ENCODE results near the gene HTRA2. TPM values are rescaled to one million over a fixed set of nuclear protein-coding genes. Genes with fewer than 3 reads are reported as not detected.

HTRA2 gene
- total RNA-seq, 1 donor from 2014 or later, result 53.1 TPM

DNA sequence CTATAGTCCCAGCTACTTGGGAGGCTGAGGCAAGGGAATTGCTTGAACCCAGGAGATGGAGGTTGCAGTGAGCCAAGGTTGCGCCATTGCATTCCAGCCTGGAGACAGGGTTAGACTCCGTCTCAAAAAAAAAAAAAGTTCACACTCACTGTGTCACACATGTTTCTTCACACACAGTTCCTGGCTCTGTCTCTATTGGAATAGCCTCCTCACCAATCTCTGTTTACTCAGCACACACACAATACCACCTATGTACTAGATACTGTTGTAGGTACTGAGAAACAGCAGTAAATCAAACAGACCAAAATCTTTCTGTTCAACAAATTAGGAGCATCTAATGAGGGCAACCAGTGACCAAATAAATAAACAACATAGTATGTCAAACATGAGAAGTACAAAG is 43.6 kb upstream of the HTRA2 start:
- TF ChIP-seq, protein P1, sequence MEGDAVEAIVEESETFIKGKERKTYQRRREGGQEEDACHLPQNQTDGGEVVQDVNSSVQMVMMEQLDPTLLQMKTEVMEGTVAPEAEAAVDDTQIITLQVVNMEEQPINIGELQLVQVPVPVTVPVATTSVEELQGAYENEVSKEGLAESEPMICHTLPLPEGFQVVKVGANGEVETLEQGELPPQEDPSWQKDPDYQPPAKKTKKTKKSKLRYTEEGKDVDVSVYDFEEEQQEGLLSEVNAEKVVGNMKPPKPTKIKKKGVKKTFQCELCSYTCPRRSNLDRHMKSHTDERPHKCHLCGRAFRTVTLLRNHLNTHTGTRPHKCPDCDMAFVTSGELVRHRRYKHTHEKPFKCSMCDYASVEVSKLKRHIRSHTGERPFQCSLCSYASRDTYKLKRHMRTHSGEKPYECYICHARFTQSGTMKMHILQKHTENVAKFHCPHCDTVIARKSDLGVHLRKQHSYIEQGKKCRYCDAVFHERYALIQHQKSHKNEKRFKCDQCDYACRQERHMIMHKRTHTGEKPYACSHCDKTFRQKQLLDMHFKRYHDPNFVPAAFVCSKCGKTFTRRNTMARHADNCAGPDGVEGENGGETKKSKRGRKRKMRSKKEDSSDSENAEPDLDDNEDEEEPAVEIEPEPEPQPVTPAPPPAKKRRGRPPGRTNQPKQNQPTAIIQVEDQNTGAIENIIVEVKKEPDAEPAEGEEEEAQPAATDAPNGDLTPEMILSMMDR (IDR thresholded peaks at IDR 0.05), result no peak
- ChIA-PET POLR2A (no interaction called here), CTCF (no interaction called here)
- H3K4me3 Mint-ChIP-seq, result no peak overlapping the region
- ATAC-seq (ENCODE audit: low read depth) (no peak), DNase-seq (no peak)
- H3K27ac Mint-ChIP-seq, result no peak overlapping the region
- intact Hi-C loops (cut with micrococcal nuclease), result no loop called here
- H3K36me3 Mint-ChIP-seq (ENCODE audit: low read depth), result peaks cover 49% of the 10 kb centered on the region
- no peaks in the 10 kb centered on the region for H3K27me3 Mint-ChIP-seq
- no peaks in the 10 kb centered on the region for H3K9me3 Mint-ChIP-seq
- H3K4me1 Mint-ChIP-seq, result peaks cover 24% of the 10 kb centered on the region

DNA sequence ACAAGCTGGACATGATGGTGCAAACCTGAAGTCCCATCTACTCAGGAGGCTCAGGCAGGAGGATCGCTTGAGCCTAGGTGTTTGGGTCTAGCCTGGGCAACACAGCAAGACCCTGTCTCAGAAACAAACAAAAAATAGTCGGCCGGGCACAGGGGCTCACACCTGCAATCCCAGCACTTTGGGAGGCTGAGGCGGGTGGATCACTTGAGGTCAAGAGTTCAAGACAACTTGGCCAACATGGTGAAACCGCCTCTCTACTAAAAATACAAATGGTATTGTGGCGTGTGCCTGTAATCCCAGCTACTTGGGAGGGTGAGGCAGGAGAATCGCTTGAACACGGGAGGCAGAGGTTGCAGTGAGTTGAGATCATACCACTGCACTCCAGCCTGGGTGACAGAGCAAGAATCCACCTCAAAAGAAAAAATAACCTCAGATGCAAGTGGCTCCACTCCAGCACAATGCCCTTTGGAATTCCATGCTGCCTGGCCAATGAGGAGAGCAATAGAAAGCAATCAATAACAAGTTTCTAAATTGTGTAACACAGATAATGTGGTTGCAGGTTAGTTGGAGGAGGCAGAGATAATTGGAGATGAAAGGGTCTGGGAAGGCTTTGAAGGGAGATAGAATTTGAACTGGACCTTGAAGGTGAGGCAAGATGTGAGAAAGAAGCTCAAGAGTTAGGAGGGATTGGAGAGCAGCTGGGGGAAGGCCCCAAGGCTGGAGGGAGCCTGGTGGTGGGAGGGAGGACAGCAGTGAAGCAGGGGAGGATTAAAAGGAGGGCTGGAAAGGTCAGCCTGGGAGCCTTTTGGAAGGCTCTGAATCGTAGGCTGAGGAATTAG is 40.9 kb upstream of the HTRA2 start:
- intact Hi-C loops (cut with micrococcal nuclease), result no loop called here
- peaks cover 65% of the 10 kb centered on the region for H3K36me3 Mint-ChIP-seq (ENCODE audit: low read depth)
- H3K4me1 Mint-ChIP-seq, result peaks cover 4% of the 10 kb centered on the region
- H3K9me3 Mint-ChIP-seq, result no peaks in the 10 kb centered on the region
- POLR2A ChIA-PET, result no interaction called here
- ATAC-seq (ENCODE audit: low read depth) (no peak), DNase-seq (no peak)
- H3K4me3 Mint-ChIP-seq, result no peak overlapping the region
- TF ChIP-seq, protein P1 (IDR thresholded peaks at IDR 0.05), result no peak
- CTCF ChIA-PET, result no interaction called here
- H3K27me3 Mint-ChIP-seq, result no peaks in the 10 kb centered on the region
- H3K27ac Mint-ChIP-seq, result no peak overlapping the region

DNA sequence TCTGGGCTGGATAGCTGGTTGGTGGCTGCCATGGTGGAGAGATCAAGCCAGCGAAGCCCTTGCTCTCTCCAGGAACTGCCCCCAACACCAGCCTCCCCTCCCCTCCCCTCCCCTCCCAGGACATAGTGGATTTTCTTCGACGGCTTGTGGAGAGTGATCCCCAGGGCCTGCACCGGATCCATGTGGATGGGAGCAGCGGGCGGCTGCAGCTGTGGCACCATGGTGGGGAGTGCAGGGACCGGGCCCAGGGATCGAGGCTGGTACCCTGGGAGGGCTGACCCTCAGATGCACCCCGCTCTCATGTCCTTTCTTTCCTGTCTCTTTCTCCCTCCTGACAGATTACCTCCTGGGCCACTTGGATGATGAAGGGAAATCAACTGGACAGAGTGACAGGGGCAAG is 39.8 kb upstream of the HTRA2 start:
- DNase-seq, result no peak
- H3K4me3 Mint-ChIP-seq, result no peak overlapping the region
- ATAC-seq (ENCODE audit: low read depth), result no peak
- intact Hi-C loops (cut with micrococcal nuclease), result no loop called here
- H3K36me3 Mint-ChIP-seq (ENCODE audit: low read depth), result peaks cover 71% of the 10 kb centered on the region
- H3K27ac Mint-ChIP-seq, result no peak overlapping the region
- no peaks in the 10 kb centered on the region for H3K9me3 Mint-ChIP-seq
- H3K27me3 Mint-ChIP-seq, result no peaks in the 10 kb centered on the region
- ChIA-PET POLR2A (interaction anchor here (0.6 kb wide), 1 partner anchor 23 kb away, joined by 4 read pairs; no protein-coding TSS in a partner anchor), CTCF (no interaction called here)
- no peaks in the 10 kb centered on the region for H3K4me1 Mint-ChIP-seq
- TF ChIP-seq, protein P1 (IDR thresholded peaks at IDR 0.05), result no peak

DNA sequence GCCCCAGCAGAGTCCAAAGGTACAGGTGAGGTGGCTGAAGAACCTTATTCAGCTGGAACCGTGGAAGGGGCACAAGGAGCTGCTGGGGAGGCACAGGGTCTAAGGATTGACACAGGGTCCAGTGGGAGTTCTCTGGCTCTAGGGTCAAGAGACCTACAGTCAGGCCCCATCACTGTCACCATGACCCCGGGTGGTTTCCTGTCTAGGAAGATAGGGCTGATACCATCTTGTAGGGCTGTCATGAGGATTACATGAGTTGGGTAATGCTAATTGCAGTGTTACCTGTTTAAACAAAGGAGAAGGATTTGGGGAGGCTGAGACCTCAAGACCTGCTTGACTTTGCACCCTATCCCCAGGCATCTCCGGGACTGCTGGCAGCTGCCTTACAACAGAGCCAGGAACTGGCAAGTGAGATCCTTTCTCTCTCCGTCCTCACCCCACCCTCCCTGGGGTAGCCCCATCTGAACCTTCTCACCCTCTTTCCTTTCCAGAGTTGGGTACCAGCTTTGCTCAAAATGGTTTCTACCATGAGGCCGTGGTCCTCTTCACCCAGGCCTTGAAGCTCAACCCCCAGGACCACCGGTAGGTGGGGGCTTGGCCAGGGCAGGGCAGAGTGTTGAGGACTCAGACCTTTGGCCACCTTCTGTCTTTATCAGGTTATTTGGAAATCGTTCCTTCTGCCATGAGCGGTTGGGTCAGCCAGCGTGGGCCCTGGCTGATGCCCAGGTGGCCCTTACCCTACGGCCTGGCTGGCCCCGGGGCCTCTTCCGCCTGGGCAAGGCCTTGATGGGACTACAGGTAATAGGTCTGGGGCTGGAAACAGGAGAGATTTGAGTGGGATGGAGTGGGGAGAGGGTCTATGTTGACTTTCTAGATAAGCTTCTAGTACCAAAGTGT is 37.8 kb upstream of the HTRA2 start:
- ATAC-seq (ENCODE audit: low read depth) (no peak), DNase-seq (no peak)
- Mint-ChIP-seq H3K36me3 (ENCODE audit: low read depth) (peaks cover 60% of the 10 kb centered on the region), H3K27ac (no peak overlapping the region), H3K27me3 (no peaks in the 10 kb centered on the region), H3K4me1 (no peaks in the 10 kb centered on the region), H3K9me3 (no peaks in the 10 kb centered on the region), H3K4me3 (no peak overlapping the region)
- ChIA-PET CTCF (no interaction called here), POLR2A (interaction anchor here (0.5 to 1.3 kb wide), 2 partner anchors 26 to 67 kb away, joined by 3 to 4 read pairs; no protein-coding TSS in a partner anchor)
- TF ChIP-seq, protein P1 (IDR thresholded peaks at IDR 0.05), result no peak
- intact Hi-C loops (cut with micrococcal nuclease), result no loop called here

DNA sequence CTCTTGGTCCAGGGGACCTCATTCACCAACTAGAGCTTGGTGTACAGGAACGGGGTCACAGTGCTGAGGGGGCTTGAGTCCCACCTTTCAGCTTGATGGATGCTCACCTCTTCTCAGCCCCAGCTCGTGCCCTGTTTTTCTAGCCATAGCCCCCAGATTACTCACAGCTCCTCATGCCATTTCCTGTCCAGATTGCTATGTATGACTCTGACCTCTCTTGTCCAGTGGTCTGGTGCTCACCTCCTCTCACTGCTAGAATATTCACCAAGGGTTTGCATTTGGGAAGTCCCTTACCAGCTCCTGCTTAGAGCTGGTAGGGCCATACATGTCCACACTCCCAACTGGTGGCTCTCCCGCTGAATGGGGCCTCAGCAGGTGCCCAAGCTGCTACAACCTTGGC is 36.2 kb upstream of the HTRA2 start:
- Mint-ChIP-seq H3K36me3 (ENCODE audit: low read depth) (peaks cover 56% of the 10 kb centered on the region), H3K4me1 (peaks cover 8% of the 10 kb centered on the region), H3K27me3 (peaks cover 6% of the 10 kb centered on the region), H3K4me3 (no peak overlapping the region), H3K27ac (no peak overlapping the region), H3K9me3 (no peaks in the 10 kb centered on the region)
- TF ChIP-seq, protein P1 (IDR thresholded peaks at IDR 0.05), result no peak
- no peak for DNase-seq
- intact Hi-C loops (cut with micrococcal nuclease), result no loop called here
- CTCF ChIA-PET, result interaction anchor here (1.4 kb wide), 1 partner anchor 158 kb away, joined by 3 read pairs; no protein-coding TSS in a partner anchor
- POLR2A ChIA-PET, result no interaction called here
- ATAC-seq (ENCODE audit: low read depth), result no peak

All from activated B cell treated with CpG ODN at 0.5 μM for 24 hours (primary cell).